SK-N-SH (cell line): Measurements from ENCODE around the gene E2F4. TPM values are rescaled to one million over a fixed set of nuclear protein-coding genes. Genes with fewer than 3 reads are reported as not detected.

Experiments
- CTCF ChIA-PET: fragments of 300-600, 350-600 bp; formaldehyde crosslinking; extraction: SDS; loops from one replicate; lab custom pipeline; 2021; lab: Yijun Ruan, JAX
- POLR2A ChIA-PET: fragments of 350-600 bp; sonication (Branson Sonifier 250); formaldehyde crosslinking; extraction: SDS; loops from one replicate; lab custom pipeline; 2020; ENCODE audit warnings: antibody characterized with exemption, inconsistent platforms; lab: Yijun Ruan, JAX
- DNase-seq: peaks from one replicate; pipeline ENCODE4 v3.0.0; 2012
- H2AFZ ChIP-seq: fragments of 200-600 bp; sonication (generic); 2 replicates; pipeline ENCODE4 v1.8.1; 2016; ENCODE audit warnings: antibody characterized with exemption, mild to moderate bottlenecking, low read depth
- H3F3A ChIP-seq: fragments of 200-600 bp; sonication (generic); replicated peaks from 2 replicates; pipeline ENCODE3; 2016; ENCODE audit warnings: antibody characterized with exemption, mild to moderate bottlenecking; ENCODE audit not compliant: insufficient read depth
- H3K27ac ChIP-seq, 2 experiments: fragments of 200-500 bp in 1 of 2; fragments of 200-600 bp in 1 of 2; sonication (Bioruptor generic) in 1 of 2; sonication (generic), shearing (Covaris generic) in 1 of 2; 2 replicates each; pipeline versions ENCODE4 v1.5.1 to v1.6.1; 2014 to 2016; ENCODE audit warnings: low read depth in 2 of 2, inconsistent platforms in 1 of 2, low read length in 1 of 2, mild to moderate bottlenecking in 1 of 2, mixed read lengths in 1 of 2
- H3K27me3 ChIP-seq: fragments of 200-600 bp; sonication (generic), shearing (Covaris generic); 2 replicates; pipeline ENCODE4 v1.6.1; 2016; ENCODE audit warnings: mixed run types; ENCODE audit not compliant: insufficient read depth
- H3K36me3 ChIP-seq, 2 experiments: fragments of 200-500 bp in 1 of 2; fragments of 200-600 bp in 1 of 2; sonication (Bioruptor generic) in 1 of 2; sonication (generic) in 1 of 2; replicated peaks in 1 of 2; 2 replicates each; pipeline versions ENCODE3 to v1.5.1; 2014 to 2016; ENCODE audit warnings: low read length in 1 of 2, mild to moderate bottlenecking in 1 of 2; ENCODE audit not compliant: insufficient read depth in 2 of 2, control insufficient read depth in 1 of 2
- H3K4me1 ChIP-seq, 2 experiments: fragments of 200-500 bp in 1 of 2; fragments of 200-600 bp in 1 of 2; sonication (Bioruptor generic) in 1 of 2; sonication (generic), shearing (Covaris generic) in 1 of 2; 2 replicates each; pipeline versions ENCODE4 v1.5.1 to v1.6.1; 2014 to 2016; ENCODE audit warnings: low read depth in 1 of 2, low read length in 1 of 2, mixed run types in 1 of 2; ENCODE audit not compliant: insufficient read depth in 2 of 2, control insufficient read depth in 1 of 2
- H3K4me2 ChIP-seq: fragments of 200-600 bp; sonication (generic), shearing (Covaris generic); 2 replicates; pipeline ENCODE4 v1.6.1; 2017; ENCODE audit warnings: mixed run types
- H3K4me3 ChIP-seq, 2 experiments: fragments of 200-500 bp in 1 of 2; fragments of 200-600 bp in 1 of 2; sonication (Bioruptor generic) in 1 of 2; sonication (generic), shearing (Covaris generic) in 1 of 2; 2 replicates each; pipeline versions ENCODE4 v1.5.1 to v1.8.1; 2014 to 2016; ENCODE audit warnings: low read depth in 2 of 2, inconsistent platforms in 1 of 2, low read length in 1 of 2, mild to moderate bottlenecking in 1 of 2, mixed read lengths in 1 of 2, moderate library complexity in 1 of 2
- H3K79me2 ChIP-seq: fragments of 200-600 bp; sonication (generic); 2 replicates; pipeline ENCODE4 v1.8.1; 2017; ENCODE audit warnings: mild to moderate bottlenecking; ENCODE audit not compliant: insufficient read depth
- H3K9ac ChIP-seq: fragments of 200-600 bp; sonication (generic); 2 replicates; pipeline ENCODE4 v1.6.1; 2017; ENCODE audit warnings: mixed run types
- H3K9me2 ChIP-seq: fragments of 200-600 bp; sonication (generic); 2 replicates; pipeline ENCODE4 v1.6.1; 2017; ENCODE audit warnings: mixed run types
- H3K9me3 ChIP-seq: fragments of 200-600 bp; sonication (generic); 2 replicates; pipeline ENCODE4 v1.6.1; 2017; ENCODE audit warnings: mixed run types, mild to moderate bottlenecking, moderate library complexity
- H4K20me1 ChIP-seq: fragments of 200-600 bp; sonication (generic); 2 replicates; pipeline ENCODE4 v1.6.1; 2017; ENCODE audit warnings: mild to moderate bottlenecking, mixed run types; ENCODE audit not compliant: insufficient read depth
- CTCF ChIP-seq: fragments of 200-600 bp; sonication (generic); IDR thresholded peaks from 2 replicates; pipeline ENCODE4 v1.6.1; 2017; ENCODE audit warnings: antibody characterized with exemption, mild to moderate bottlenecking, moderate library complexity
- FOSL2 ChIP-seq: IDR thresholded peaks from 2 replicates; pipeline ENCODE4 v1.4.0; 2012; ENCODE audit warnings: low read depth, mild to moderate bottlenecking, moderate library complexity, borderline replicate concordance
- GABPA ChIP-seq: IDR thresholded peaks from 2 replicates; pipeline ENCODE4 v1.4.0; 2012; ENCODE audit warnings: low read depth, mild to moderate bottlenecking
- GATA2 ChIP-seq: sonication (generic); formaldehyde crosslinking; IDR thresholded peaks from 2 replicates; pipeline ENCODE4 v1.5.0; 2020; ENCODE audit warnings: mild to moderate bottlenecking, missing genetic modification reagents
- IRF3 ChIP-seq: fragments of 150-350 bp; IDR thresholded peaks from 2 replicates; pipeline ENCODE4 v1.6.1; 2016; ENCODE audit warnings: mild to moderate bottlenecking, low read depth, low read length
- MXI1 ChIP-seq: IDR thresholded peaks from 2 replicates; pipeline ENCODE4 v1.6.1; 2012; ENCODE audit warnings: mild to moderate bottlenecking, low read depth, low read length, improper control_type of control experiment
- NFIC ChIP-seq: IDR thresholded peaks from 2 replicates; pipeline ENCODE4 v1.4.0; 2012; ENCODE audit warnings: borderline replicate concordance
- RFX5 ChIP-seq: IDR thresholded peaks from 2 replicates; pipeline ENCODE4 v1.6.1; 2012; ENCODE audit warnings: mild to moderate bottlenecking, improper control_type of control experiment, low read length
- TCF12 ChIP-seq: IDR thresholded peaks from 2 replicates; pipeline ENCODE4 v1.4.0; 2012
- TEAD4 ChIP-seq: IDR thresholded peaks from 2 replicates; pipeline ENCODE4 v1.4.0; 2012; ENCODE audit warnings: mild to moderate bottlenecking, borderline replicate concordance; ENCODE audit not compliant: insufficient read depth
- YY1 ChIP-seq: IDR thresholded peaks from 2 replicates; pipeline ENCODE4 v1.4.0; 2012; ENCODE audit warnings: low read depth, mild to moderate bottlenecking
- whole genome bisulfite sequencing: methylation state at CpG from one replicate; pipeline ENCODE4 v1.1.6; 2017; ENCODE audit warnings: low lambda C conversion rate; 5-methylcytosine and 5-hydroxymethylcytosine counted together
- polyA plus RNA-seq, 3 experiments: library from polyadenylated mRNA; depleted of rRNA; stranded (reverse); fragments of >200 nt; gene quantifications; 2 replicates each; pipeline ENCODE4 v1.2.3, GENCODE V29; 2012

Gene E2F4
- polyA plus RNA-seq, 1 of the 3 experiments (the other 2 are of a cell fraction) = 168 TPM

GRCh38 chr16:67164599-67165061, 27.3 kb upstream of the E2F4 start, which contains the start of gene HSF4:
Gene HSF4, plus strand, starts transcription at chr16:67164745. Its CDS starts 67 bp downstream, at chr16:67164812.
- Histone ChIP-seq H3K9ac (no peak within 1 kb of the TSS), H3K9me2 (no peaks in the 10 kb centered on the region), H3K27ac (peak within 1 kb of the TSS in 1 of 2 experiments; percentile 90; a peak in 2 of 4 replicates), H3F3A (peaks cover 14% of the 10 kb centered on the region), H3K27me3 (no peaks in the 10 kb centered on the region), H3K36me3 (no peaks in the 10 kb centered on the region), H3K4me3 (peak within 1 kb of the TSS in 1 of 2 experiments; percentile 49; a peak in 2 of 4 replicates), H3K4me1 (peaks cover 5 to 31% of the 10 kb centered on the region in 2 experiments; a peak in 2 of 4 replicates), H3K9me3 (no peaks in the 10 kb centered on the region), H2AFZ (no peak within 1 kb of the TSS), H4K20me1 (no peaks in the 10 kb centered on the region), H3K79me2 (no peaks in the 10 kb centered on the region), H3K4me2 (peak within 1 kb of the TSS; percentile 15; the same call in 1 of the 2 replicates)
- peak; percentile 81 for DNase-seq
- WGBS = 23% methylated on average over 5 of the region's 41 CpGs
- ChIA-PET POLR2A (interaction anchor here (1.3 to 3.9 kb wide), 2 partner anchors 10 to 20 kb away, joined by 3 to 37 read pairs; no protein-coding TSS in a partner anchor), CTCF (interaction anchor here (0.8 to 2.6 kb wide), 2 partner anchors 9 to 12 kb away, joined by 3 to 11 read pairs; no protein-coding TSS in a partner anchor)
- TF ChIP-seq MXI1 = peak; percentile 51; the same call in 1 of the 2 replicates
- TF ChIP-seq TCF12 = no peak
- TF ChIP-seq YY1 = no peak

DNA sequence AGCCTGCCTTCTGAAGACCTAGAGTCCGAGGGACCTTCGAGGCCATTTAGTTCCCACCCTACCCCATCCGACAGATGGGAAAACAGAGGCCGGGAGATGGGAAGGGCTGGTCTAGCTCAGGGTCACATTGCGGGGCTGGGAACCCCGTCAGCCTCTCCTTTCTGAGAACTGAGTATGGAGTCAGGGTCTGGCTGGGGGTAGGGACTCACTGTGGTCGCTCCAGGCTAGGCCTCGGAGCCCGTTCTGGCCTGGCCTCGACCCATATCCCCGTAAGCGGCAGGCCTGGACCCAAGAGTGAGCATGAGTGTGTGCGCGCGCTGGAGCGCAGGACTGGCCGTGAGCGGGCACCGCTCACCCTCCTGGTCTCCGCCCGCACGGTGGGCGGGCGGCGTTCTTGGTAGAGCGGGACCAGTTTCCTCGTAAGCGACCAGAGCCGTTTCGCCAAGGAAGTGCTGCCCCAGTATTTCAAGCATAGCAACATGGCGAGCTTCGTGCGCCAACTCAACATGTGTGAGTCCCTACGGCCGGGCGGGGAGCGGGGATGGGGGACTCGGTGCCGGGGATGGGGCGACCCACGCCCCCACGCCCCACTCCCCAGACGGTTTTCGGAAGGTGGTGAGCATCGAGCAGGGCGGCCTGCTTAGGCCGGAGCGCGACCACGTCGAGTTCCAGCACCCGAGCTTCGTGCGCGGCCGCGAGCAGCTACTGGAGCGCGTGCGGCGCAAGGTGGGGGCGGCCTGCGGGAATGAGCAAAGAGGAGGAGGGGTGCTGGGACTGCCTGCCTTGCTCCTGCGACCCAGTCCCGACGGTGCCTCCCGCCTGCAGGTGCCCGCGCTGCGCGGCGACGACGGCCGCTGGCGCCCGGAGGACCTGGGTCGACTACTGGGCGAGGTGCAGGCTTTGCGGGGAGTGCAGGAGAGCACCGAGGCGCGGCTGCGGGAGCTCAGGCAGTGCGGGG, 26.6 kb upstream of the E2F4 start:
- no peak for TF ChIP-seq FOSL2
- TF ChIP-seq GATA2 = no peak
- no peak for TF ChIP-seq RFX5
- DNase-seq = no peak
- peaks cover 17% of the 10 kb centered on the region for H3F3A ChIP-seq
- H3K4me3 ChIP-seq = no peak overlapping the region; a peak in 1 of 4 replicates
- H2AFZ ChIP-seq = no peak overlapping the region
- no peaks in the 10 kb centered on the region for H3K9me2 ChIP-seq
- no peaks in the 10 kb centered on the region for H3K79me2 ChIP-seq
- H3K27ac ChIP-seq = no peak overlapping the region
- H3K9me3 ChIP-seq = no peaks in the 10 kb centered on the region
- H3K4me1 ChIP-seq = peaks cover 10 to 36% of the 10 kb centered on the region in 2 experiments; a peak in 2 of 4 replicates
- no peak overlapping the region for H3K9ac ChIP-seq
- ChIA-PET CTCF (interaction anchor here (0.8 to 2.6 kb wide), 3 partner anchors 10 to 14 kb away, joined by 3 to 11 read pairs (median 3); no protein-coding TSS in a partner anchor), POLR2A (interaction anchor here (3.9 kb wide), 1 partner anchor 9 kb away, joined by 37 read pairs; no protein-coding TSS in a partner anchor)
- H3K36me3 ChIP-seq = no peaks in the 10 kb centered on the region
- WGBS = 96% methylated on average over 63 of the region's 85 CpGs
- H4K20me1 ChIP-seq = no peaks in the 10 kb centered on the region
- no peaks in the 10 kb centered on the region for H3K27me3 ChIP-seq
- H3K4me2 ChIP-seq = no peak overlapping the region

- no peak for DNase-seq
- 90% methylated on average over 5 of the region's 18 CpGs for WGBS
- Histone ChIP-seq H3K9me3 (no peaks in the 10 kb centered on the region), H3K79me2 (peaks cover 3% of the 10 kb centered on the region; the same call in 1 of the 2 replicates), H3K9ac (no peak overlapping the region), H3K4me2 (no peak overlapping the region), H3K27ac (no peak overlapping the region), H3K36me3 (no peaks in the 10 kb centered on the region), H3K4me1 (peaks cover 16 to 41% of the 10 kb centered on the region in 2 experiments; a peak in 2 of 4 replicates), H3K4me3 (no peak overlapping the region), H2AFZ (no peak overlapping the region), H4K20me1 (no peaks in the 10 kb centered on the region), H3K27me3 (no peaks in the 10 kb centered on the region), H3F3A (peaks cover 22% of the 10 kb centered on the region), H3K9me2 (no peaks in the 10 kb centered on the region)
- POLR2A ChIA-PET = no interaction called here
- CTCF ChIA-PET = interaction anchor here (0.7 to 2.3 kb wide), 3 partner anchors 11 to 557 kb away, joined by 3 to 13 read pairs (median 3); no protein-coding TSS in a partner anchor
- TF ChIP-seq CTCF (no peak), NFIC (no peak), TCF12 (no peak), IRF3 (no peak), TEAD4 (no peak), GABPA (no peak)
Measured at GRCh38 chr16:67166110-67166547, 25.8 kb upstream of the E2F4 start.
